ENCODE data around the gene PDE3B.

PDE3B gene

GRCh38 chr11:14892036-14892556, 248.5 kb downstream of the PDE3B start, which contains the start of gene CYP2R1:
Gene CYP2R1, minus strand, starts transcription at chr11:14892231. Its CDS starts 26 bp downstream, at chr11:14892205.
- DNase-seq = peak; percentile 93 to 97

DNA sequence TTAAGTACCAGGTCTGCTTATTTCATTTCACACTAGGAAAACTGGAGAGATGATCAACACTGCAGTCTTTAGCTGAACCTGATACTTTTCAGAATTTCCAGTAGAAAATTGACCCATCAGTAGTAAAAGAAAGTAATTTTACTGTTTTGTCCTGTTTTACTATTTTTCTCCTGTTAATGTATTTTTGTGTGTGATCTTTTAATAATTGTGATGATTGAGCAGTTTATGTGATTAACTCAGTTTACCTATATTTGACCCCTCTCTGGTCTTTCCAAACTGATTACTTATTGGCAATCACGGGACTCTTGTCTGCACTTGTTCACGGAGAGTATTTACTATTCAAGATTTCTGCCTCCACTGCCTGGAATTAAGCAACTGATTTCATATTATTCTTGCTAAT, 249.0 kb downstream of the PDE3B start:
- no peak for DNase-seq

GRCh38 chr11:14894657-14895598, 251.3 kb downstream of the PDE3B start:
- DNase-seq = no peak

GRCh38 chr11:14898355-14898754, 254.8 kb downstream of the PDE3B start:
- DNase-seq = no peak

DNA sequence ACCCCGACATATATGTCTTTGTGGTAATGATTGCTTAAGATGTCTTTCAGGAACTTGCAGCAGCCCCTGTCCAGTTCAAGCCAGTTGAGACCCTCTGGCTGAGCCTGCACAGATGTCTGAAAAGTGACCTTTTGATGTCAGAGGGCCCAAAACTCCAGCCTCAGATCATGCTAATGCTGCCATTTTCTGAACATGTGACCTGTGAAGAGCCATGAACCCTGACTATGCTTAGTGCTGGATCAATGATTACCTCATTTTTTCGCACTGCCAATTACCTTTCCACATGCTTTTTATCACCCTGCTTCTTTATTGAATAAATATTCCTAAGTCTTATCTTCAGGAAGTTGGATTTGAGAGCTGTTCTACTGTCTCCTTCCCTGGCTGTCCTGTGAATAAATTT, 255.3 kb downstream of the PDE3B start:
- no peak for DNase-seq

- DNase-seq = no peak
Measured at GRCh38 chr11:14902650-14903350, 259.2 kb downstream of the PDE3B start.

DNA sequence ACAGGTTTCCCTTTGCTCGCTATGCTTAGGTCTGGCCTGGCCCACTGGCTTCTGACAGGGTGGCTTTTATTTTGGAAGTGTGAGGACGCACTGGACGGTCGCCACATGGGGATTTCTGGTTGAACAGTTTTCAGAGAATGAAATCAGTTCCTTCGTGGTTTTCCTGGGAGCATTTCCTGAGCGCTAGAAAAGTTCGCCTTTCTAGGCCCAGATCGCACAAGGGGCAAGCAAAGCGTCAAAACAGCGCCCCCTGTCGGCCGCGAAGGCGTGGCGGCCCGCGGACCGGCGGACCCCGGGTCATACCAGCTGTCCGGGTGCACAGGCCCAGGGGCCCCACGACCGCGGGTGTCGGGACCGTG, 261.1 kb downstream of the PDE3B start:
- no peak for DNase-seq

GRCh38 chr11:14905104-14906033, 261.8 kb downstream of the PDE3B start:
- DNase-seq = no peak

- no peak for DNase-seq
Measured at GRCh38 chr11:14906578-14906977, 263.0 kb downstream of the PDE3B start.

GRCh38 chr11:14906993-14907392, 263.4 kb downstream of the PDE3B start:
- no peak for DNase-seq

GRCh38 chr11:14907411-14908213, 264.0 kb downstream of the PDE3B start:
- peak; percentile 78 to 80 for DNase-seq

DNA sequence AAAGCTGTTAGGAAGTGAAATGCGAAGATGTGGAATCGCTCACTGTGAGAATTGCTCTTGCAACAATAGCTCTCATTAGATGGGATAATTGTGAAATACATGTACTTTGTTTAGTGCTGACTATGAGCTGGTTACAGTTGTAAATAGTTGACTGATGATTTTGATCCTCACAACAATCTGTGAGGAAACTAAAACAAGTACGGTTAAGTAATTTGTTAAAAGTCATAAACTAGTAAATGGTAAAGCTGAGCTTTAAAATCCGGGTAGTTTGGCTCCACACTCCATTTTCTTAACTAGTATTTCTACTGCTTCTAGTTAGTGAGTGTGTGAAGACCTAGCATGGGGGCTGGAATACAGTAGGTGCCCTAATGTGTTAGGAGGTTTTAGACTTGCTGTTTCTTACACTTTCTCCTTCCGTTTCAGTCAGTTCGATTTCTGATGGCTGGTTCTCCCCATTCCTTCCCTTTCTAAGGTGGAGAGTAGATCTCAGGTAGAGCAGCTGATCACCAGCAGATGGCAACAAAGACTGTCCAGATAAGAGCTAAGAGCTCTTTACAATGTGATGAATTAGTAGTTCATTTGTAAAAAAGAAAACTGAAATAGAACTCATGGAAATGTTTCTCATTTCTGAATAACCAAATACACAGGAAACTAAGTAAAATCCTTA, 264.7 kb downstream of the PDE3B start:
- DNase-seq = peak; percentile 46 to 62

- no peak for DNase-seq
Measured at GRCh38 chr11:14914536-14914935, 270.9 kb downstream of the PDE3B start.

DNA sequence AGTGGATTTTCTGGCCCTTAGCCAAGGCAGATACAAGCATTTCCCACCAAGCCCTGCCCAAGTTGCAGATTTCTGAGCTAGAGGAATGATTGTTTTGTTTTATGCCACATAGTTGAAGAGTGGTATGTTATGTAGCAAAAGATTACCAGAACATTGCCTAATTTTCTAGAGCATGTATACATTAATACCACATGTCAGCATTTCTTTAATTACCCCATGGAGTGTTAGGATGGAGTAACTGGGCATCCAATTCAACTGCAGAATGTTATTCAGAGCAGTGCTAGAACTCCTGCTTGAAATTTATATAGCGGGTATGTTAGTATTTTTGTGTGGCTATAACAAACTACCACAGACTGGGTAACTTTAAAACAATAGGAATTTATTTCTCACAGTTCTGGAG, 272.8 kb downstream of the PDE3B start:
- DNase-seq = no peak
